KBM-7 (cell line): ENCODE results near the gene BCLAF1.

Experiments
- DNase-seq: peaks from one replicate; pipeline ENCODE4 v3.0.0-alpha.2; 2015
- in situ Hi-C: fragments of 300-500 bp; cut with MboI; formaldehyde crosslinking; loops from 2 replicates; pipeline ENCODE4 v1.14.3; 2020; ENCODE audit warnings: low sequenced_read_pairs, low pct_unique_long_range_greater_than_20kb, mixed read lengths

Gene BCLAF1

DNA sequence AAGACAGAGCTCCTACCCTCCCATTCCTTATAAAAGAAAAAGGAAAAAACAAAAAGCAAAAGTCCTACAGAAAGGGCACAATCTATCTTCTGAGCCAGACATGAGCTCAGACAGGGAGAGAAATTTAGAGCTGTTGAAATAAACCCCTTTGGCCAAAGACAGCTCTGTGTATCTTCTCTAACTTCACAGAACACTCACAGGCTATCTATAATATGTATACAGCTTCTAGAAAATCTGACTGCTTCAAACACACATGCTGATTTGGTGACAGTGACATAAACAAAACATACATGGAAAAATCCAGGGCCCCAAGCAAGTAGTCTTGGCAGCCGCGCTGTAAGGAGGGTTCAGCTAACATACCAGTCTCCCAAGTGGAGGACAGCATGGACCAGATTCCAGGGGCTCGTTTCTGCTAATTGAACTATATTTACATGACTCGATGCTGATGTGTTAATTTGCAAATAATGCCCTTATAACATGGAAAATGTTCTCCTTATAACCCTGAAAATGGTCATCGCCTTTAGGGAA lies 76.6 kb downstream of the BCLAF1 start:
- in situ Hi-C loops = loop anchor here (25.0 kb wide), 1 partner anchor 676 kb away; no protein-coding TSS in a partner anchor
- no peak for DNase-seq

DNA sequence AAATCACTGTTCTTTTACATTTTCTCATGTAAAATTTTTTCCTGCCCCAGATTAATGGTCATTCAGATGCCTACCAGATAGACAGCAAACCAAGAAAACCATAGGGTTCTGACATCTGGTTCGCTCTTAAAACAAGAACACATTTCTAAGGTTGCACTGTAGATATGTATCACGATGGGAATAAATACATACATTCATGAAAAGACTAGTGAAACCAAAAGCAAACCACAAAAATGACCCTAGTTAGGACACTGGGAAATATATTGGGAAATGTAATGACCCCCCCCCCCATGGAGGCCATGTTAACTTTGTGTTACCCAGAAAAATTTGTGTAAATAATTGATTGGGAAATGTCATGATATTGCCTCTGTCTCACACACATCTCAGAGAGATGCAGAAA lies 77.0 kb downstream of the BCLAF1 start:
- DNase-seq = no peak
- in situ Hi-C loops = loop anchor here (25.0 kb wide), 1 partner anchor 675 kb away; no protein-coding TSS in a partner anchor

DNA sequence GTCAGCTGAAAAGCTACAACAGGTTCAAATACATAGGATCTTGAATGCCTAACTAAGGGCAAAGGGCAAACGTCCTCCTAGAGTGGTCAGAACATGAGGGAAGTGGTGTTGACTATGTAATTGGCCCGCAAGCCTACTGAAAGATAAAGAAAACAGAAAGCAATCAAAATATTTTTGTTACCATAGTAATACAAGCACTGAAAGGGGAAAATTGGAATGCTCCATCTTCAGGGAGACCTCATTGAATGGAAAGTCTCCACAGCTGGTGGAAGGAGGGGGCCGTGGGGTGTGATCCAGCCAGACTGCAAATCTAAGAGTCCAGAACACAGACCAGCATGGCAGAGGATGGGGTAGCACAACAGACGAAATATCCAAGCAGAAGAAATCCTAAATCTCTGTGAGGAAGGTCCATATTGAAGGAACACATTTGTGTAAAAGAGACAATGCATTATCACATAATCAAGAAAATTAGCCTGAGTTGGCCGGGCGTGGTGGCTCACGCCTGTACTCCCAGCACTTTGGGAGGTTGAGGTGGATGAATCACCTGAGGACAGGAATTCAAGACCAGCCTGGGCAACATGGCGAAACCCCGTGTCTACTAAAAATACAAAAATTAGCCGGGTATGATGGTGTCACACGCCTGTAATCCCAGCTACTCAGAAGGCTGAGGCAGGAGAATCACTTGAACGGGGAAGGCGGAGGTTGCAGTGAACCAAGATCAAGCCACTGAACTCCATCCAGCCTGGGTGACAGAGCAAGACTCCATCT lies 79.1 kb downstream of the BCLAF1 start:
- DNase-seq = no peak
- in situ Hi-C loops = loop anchor here (25.0 kb wide), 1 partner anchor 673 kb away; no protein-coding TSS in a partner anchor

DNA sequence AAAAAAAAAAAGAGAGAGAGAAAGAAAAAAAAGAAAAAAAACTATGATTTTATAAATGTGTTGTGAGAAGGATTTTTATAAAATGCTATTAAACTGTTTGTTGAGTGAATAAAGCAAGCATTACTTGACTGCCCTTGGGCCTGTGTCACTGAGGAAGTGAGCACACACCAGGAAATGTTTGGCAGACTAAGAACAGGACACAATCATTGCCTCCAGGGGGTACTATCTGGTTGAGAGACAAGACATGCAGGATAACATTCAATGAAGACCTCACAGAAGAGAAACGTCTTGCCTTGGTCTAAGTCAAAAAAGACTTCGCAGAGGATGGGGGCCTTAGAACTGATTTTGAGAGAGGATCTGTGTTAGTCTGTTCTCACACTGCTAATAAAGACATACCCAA lies 80.2 kb downstream of the BCLAF1 start:
- DNase-seq = no peak
- in situ Hi-C loops = loop anchor here (25.0 kb wide), 1 partner anchor 672 kb away; no protein-coding TSS in a partner anchor

DNA sequence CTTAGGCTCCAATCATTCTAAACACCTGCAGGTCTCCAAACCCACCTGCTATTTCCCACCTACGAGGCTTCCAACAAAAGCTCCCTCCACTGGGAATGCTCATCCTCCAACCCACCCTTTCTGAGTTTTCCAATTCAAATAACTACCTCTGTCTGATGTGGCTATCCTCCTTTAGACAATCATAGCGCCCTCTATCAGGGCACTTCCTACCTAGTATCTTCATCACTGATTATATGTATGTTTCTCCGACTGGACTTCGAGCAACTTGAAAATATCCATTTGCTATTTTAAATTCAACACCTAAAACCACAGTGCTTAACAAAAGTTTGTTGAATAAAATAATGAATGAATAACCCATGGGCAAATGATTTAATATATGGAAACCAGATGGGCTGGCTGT lies 80.9 kb downstream of the BCLAF1 start:
- in situ Hi-C loops = loop anchor here (25.0 kb wide), 1 partner anchor 671 kb away; no protein-coding TSS in a partner anchor

More for the DNA sequence above, 80.9 kb downstream of the BCLAF1 start:
- no peak for DNase-seq
